ENCODE results near the gene GJD3. TPM values are rescaled to one million over a fixed set of nuclear protein-coding genes. Genes with fewer than 3 reads are reported as not detected.

The GJD3 gene
- total RNA-seq, 2 donors from 2014 or later, result 1.5 TPM; not detected in 1

DNA sequence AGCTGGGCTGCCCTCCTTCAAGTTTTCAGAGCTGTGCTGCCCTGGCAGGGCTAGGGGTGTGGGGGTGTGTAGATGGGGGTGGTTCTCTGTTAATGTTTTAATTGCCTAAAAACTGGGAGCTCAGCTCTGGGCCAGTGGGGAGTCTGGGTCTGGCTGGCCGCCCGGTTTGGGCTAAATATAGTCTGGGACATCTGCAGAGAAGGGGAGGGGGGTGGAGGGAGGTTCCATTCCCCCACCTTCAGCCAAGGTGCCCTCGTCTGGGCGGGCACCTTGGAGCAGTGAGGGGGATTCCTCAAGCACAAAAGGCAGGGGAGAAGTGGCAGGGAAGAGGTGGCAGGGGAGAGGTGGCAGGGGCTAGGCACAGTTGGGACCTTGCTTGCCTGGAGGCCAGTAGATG, 42.6 kb downstream of the GJD3 start:
- Histone ChIP-seq H3K4me1 (ENCODE audit: control insufficient read depth in 1 of 2, low read depth in 2 of 2) (peaks cover 78 to 91% of the 10 kb centered on the region in 2 donors), H3K9me3 (no peaks in the 10 kb centered on the region), H3K4me3 (peak overlapping the region; percentile 99), H3K27me3 (replicated peaks; ENCODE audit: insufficient read depth) (no peaks in the 10 kb centered on the region), H3K27ac (peak overlapping the region; percentile 84 to 91), H3K36me3 (no peaks in the 10 kb centered on the region)
- ATAC-seq (ENCODE audit: insufficient number of reproducible peaks, low FRiP score, low read depth) (no peak), DNase-seq (ENCODE audit: low spot score) (no peak)
- TF ChIP-seq, protein P1, sequence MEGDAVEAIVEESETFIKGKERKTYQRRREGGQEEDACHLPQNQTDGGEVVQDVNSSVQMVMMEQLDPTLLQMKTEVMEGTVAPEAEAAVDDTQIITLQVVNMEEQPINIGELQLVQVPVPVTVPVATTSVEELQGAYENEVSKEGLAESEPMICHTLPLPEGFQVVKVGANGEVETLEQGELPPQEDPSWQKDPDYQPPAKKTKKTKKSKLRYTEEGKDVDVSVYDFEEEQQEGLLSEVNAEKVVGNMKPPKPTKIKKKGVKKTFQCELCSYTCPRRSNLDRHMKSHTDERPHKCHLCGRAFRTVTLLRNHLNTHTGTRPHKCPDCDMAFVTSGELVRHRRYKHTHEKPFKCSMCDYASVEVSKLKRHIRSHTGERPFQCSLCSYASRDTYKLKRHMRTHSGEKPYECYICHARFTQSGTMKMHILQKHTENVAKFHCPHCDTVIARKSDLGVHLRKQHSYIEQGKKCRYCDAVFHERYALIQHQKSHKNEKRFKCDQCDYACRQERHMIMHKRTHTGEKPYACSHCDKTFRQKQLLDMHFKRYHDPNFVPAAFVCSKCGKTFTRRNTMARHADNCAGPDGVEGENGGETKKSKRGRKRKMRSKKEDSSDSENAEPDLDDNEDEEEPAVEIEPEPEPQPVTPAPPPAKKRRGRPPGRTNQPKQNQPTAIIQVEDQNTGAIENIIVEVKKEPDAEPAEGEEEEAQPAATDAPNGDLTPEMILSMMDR (IDR thresholded peaks at IDR 0.05), result no peak

- Histone ChIP-seq H3K4me3 (peak overlapping the region; percentile 99), H3K9me3 (no peaks in the 10 kb centered on the region), H3K4me1 (ENCODE audit: control insufficient read depth in 1 of 2, low read depth in 2 of 2) (peaks cover 75 to 91% of the 10 kb centered on the region in 2 donors), H3K27ac (peak overlapping the region; percentile 84 to 91), H3K36me3 (no peaks in the 10 kb centered on the region), H3K27me3 (replicated peaks; ENCODE audit: insufficient read depth) (no peaks in the 10 kb centered on the region)
- DNase-seq (ENCODE audit: low spot score) (no peak), ATAC-seq (ENCODE audit: insufficient number of reproducible peaks, low FRiP score, low read depth) (no peak)
- TF ChIP-seq, protein P1 (IDR thresholded peaks at IDR 0.05), result no peak
Measured at GRCh38 chr17:40321524-40321929, 43.0 kb downstream of the GJD3 start.

GRCh38 chr17:40320756-40321523, 43.6 kb downstream of the GJD3 start:
- DNase-seq (ENCODE audit: low spot score) (no peak), ATAC-seq (ENCODE audit: insufficient number of reproducible peaks, low FRiP score, low read depth) (no peak)
- H3K27me3 ChIP-seq (replicated peaks; ENCODE audit: insufficient read depth), result no peaks in the 10 kb centered on the region
- peak overlapping the region; percentile 99 for H3K4me3 ChIP-seq
- peaks cover 75 to 91% of the 10 kb centered on the region in 2 donors for H3K4me1 ChIP-seq (ENCODE audit: control insufficient read depth in 1 of 2, low read depth in 2 of 2)
- no peaks in the 10 kb centered on the region for H3K36me3 ChIP-seq
- TF ChIP-seq, protein P1 (IDR thresholded peaks at IDR 0.05), result no peak
- H3K9me3 ChIP-seq, result no peaks in the 10 kb centered on the region
- H3K27ac ChIP-seq, result peak overlapping the region; percentile 84 to 91

- TF ChIP-seq, protein P1 (IDR thresholded peaks at IDR 0.05), result no peak
- no peaks in the 10 kb centered on the region for H3K36me3 ChIP-seq
- no peaks in the 10 kb centered on the region for H3K27me3 ChIP-seq (replicated peaks; ENCODE audit: insufficient read depth)
- no peak for DNase-seq (ENCODE audit: low spot score)
- no peaks in the 10 kb centered on the region for H3K9me3 ChIP-seq
- peak overlapping the region; percentile 99 for H3K4me3 ChIP-seq
- H3K4me1 ChIP-seq (ENCODE audit: control insufficient read depth in 1 of 2, low read depth in 2 of 2), result peaks cover 77 to 91% of the 10 kb centered on the region in 2 donors
- no peak for ATAC-seq (ENCODE audit: insufficient number of reproducible peaks, low FRiP score, low read depth)
- peak overlapping the region; percentile 84 to 91 for H3K27ac ChIP-seq
Measured at GRCh38 chr17:40319651-40320540, 44.6 kb downstream of the GJD3 start.

GRCh38 chr17:40318830-40319391, 45.6 kb downstream of the GJD3 start:
- Histone ChIP-seq H3K36me3 (no peaks in the 10 kb centered on the region), H3K27ac (peak overlapping the region; percentile 84 to 91), H3K4me1 (ENCODE audit: control insufficient read depth in 1 of 2, low read depth in 2 of 2) (peaks cover 75 to 91% of the 10 kb centered on the region in 2 donors), H3K27me3 (replicated peaks; ENCODE audit: insufficient read depth) (no peaks in the 10 kb centered on the region), H3K9me3 (no peaks in the 10 kb centered on the region), H3K4me3 (peak overlapping the region; percentile 99)
- TF ChIP-seq, protein P1 (IDR thresholded peaks at IDR 0.05), result no peak
- DNase-seq (ENCODE audit: low spot score), result no peak
- no peak for ATAC-seq (ENCODE audit: insufficient number of reproducible peaks, low FRiP score, low read depth)
